HuH-7.5 (cell line): ENCODE measurements around the gene ZBTB46.
"Not testable (repeated sequence)": the region's sequence is repeated elsewhere in the genome, so short reads cannot be mapped to it uniquely, and the experiment has no call there.

Source experiments
- DNase-seq: peaks from one replicate; pipeline ENCODE4 v3.0.0; 2011; ENCODE audit warnings: low spot score

ZBTB46 gene

GRCh38 chr20:63815615-63816253, 15.3 kb downstream of the ZBTB46 start:
- no peak for DNase-seq

- no peak for DNase-seq
Observed at GRCh38 chr20:63814891-63815614, 16.0 kb downstream of the ZBTB46 start.

GRCh38 chr20:63811491-63811875, 19.6 kb downstream of the ZBTB46 start:
- no peak for DNase-seq

- DNase-seq, result no peak
Observed at GRCh38 chr20:63810730-63811490, 20.2 kb downstream of the ZBTB46 start.

- DNase-seq, result no peak
Observed at GRCh38 chr20:63809856-63810255, 21.2 kb downstream of the ZBTB46 start.

- no peak for DNase-seq
Observed at GRCh38 chr20:63808964-63809674, 21.9 kb downstream of the ZBTB46 start.

- no peak for DNase-seq
Observed at GRCh38 chr20:63808145-63808724, 22.8 kb downstream of the ZBTB46 start.

GRCh38 chr20:63807654-63808053, 23.4 kb downstream of the ZBTB46 start:
- DNase-seq, result peak; percentile 81

- no peak for DNase-seq
Observed at GRCh38 chr20:63804308-63804636, 26.8 kb downstream of the ZBTB46 start.

- no peak for DNase-seq
Observed at GRCh38 chr20:63802469-63803240, 28.4 kb downstream of the ZBTB46 start.

- DNase-seq, result not testable (repeated sequence)
Observed at GRCh38 chr20:63801174-63801573, 29.9 kb downstream of the ZBTB46 start.

- DNase-seq, result not testable (repeated sequence)
Observed at GRCh38 chr20:63800411-63800810, 30.7 kb downstream of the ZBTB46 start.

- not testable (repeated sequence) for DNase-seq
Observed at GRCh38 chr20:63799127-63799526, 31.9 kb downstream of the ZBTB46 start.

- DNase-seq, result not testable (repeated sequence)
Observed at GRCh38 chr20:63797175-63797574, 33.9 kb downstream of the ZBTB46 start.

- no peak for DNase-seq
Observed at GRCh38 chr20:63795178-63795830, 35.8 kb downstream of the ZBTB46 start.

GRCh38 chr20:63794614-63795013, 36.5 kb downstream of the ZBTB46 start:
- no peak for DNase-seq

- no peak for DNase-seq
Observed at GRCh38 chr20:63792866-63793265, 38.2 kb downstream of the ZBTB46 start.

- DNase-seq, result no peak
Observed at GRCh38 chr20:63791497-63792156, 39.4 kb downstream of the ZBTB46 start.

- no peak for DNase-seq
Observed at GRCh38 chr20:63790572-63791168, 40.4 kb downstream of the ZBTB46 start.
